ENCODE results near the gene LIPC. TPM values are rescaled to one million over a fixed set of nuclear protein-coding genes. Genes with fewer than 3 reads are reported as not detected.

LIPC gene
- total and polyA plus RNA-seq, 2 experiments from 2014 or later: 0.43 to 0.63 TPM

GRCh38 chr15:58401991-58402649 is 29.7 kb upstream of the LIPC start:
- Histone ChIP-seq H4K20me1 (ENCODE audit: insufficient read depth) (no peaks in the 10 kb centered on the region), H3K4me2 (ENCODE audit: unreplicated experiment) (no peak overlapping the region), H3K9me2 (ENCODE audit: insufficient read depth) (no peaks in the 10 kb centered on the region), H3K4me3 (no peak overlapping the region), H3K27me3 (replicated peaks; ENCODE audit: insufficient read depth) (no peaks in the 10 kb centered on the region), H2AFZ (no peak overlapping the region), H3K79me2 (ENCODE audit: insufficient read depth) (no peaks in the 10 kb centered on the region), H3K4me1 (ENCODE audit: insufficient read depth) (0 out of 2 replicates have a peak, but pooled peaks cover 4% of the 10 kb centered on the region), H3K9ac (no peak overlapping the region), H3K9me3 (ENCODE audit: low read depth) (no peaks in the 10 kb centered on the region), H3K27ac (no peak overlapping the region), H3K36me3 (ENCODE audit: low read depth) (no peaks in the 10 kb centered on the region), H3F3A (ENCODE audit: insufficient read depth) (no peaks in the 10 kb centered on the region)
- TF ChIP-seq EZH2 (IDR thresholded peaks at IDR 0.05; ENCODE audit: insufficient read depth, poor library complexity, severe bottlenecking) (no peak), EZH2phosphoT487 (IDR thresholded peaks at IDR 0.05; ENCODE audit: insufficient read depth, low read depth) (no peak)
- WGBS, 2 experiments (ENCODE audit: low coverage in 1 of 2, low lambda C conversion rate in 2 of 2, missing lambda C conversion rate in 2 of 2): 39 to 44% methylated on average over 8 of the region's 8 CpGs
- in situ Hi-C loops (cut with MboI): no loop called here
- no peak for DNase-seq

DNA sequence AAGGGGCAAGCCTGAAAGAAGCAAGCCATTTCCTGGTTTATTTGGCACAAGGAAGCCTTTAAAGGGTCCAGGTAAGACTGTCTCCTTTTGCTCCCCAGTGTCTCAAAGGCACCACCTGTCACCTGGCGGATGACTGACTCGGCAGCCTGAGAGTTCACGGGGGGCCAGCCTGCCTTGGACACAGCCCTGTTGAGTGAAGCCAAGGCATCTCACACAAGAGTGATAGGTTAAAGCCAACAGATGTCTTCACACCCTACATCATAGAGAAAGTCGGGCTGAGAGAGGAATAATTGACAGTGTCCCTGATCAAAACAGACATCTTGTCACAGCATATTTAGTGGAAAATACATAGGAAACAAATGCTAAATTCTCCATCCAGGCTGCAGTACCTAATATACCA is 28.2 kb upstream of the LIPC start:
- no peak overlapping the region for H3K27ac ChIP-seq
- no peak for TF ChIP-seq EZH2 (IDR thresholded peaks at IDR 0.05; ENCODE audit: insufficient read depth, poor library complexity, severe bottlenecking)
- no peak for TF ChIP-seq EZH2phosphoT487 (IDR thresholded peaks at IDR 0.05; ENCODE audit: insufficient read depth, low read depth)
- 78 to 87% methylated on average over 4 of the region's 4 CpGs for WGBS, 2 experiments (ENCODE audit: low coverage in 1 of 2, low lambda C conversion rate in 2 of 2, missing lambda C conversion rate in 2 of 2)
- no peaks in the 10 kb centered on the region for H3K9me3 ChIP-seq (ENCODE audit: low read depth)
- H3K4me1 ChIP-seq (ENCODE audit: insufficient read depth): 0 out of 2 replicates have a peak, but pooled peaks cover 4% of the 10 kb centered on the region
- DNase-seq: no peak
- H3K9me2 ChIP-seq (ENCODE audit: insufficient read depth): no peaks in the 10 kb centered on the region
- in situ Hi-C loops (cut with MboI): no loop called here
- no peaks in the 10 kb centered on the region for H3K36me3 ChIP-seq (ENCODE audit: low read depth)
- H4K20me1 ChIP-seq (ENCODE audit: insufficient read depth): no peaks in the 10 kb centered on the region
- no peaks in the 10 kb centered on the region for H3F3A ChIP-seq (ENCODE audit: insufficient read depth)
- no peaks in the 10 kb centered on the region for H3K27me3 ChIP-seq (replicated peaks; ENCODE audit: insufficient read depth)
- no peak overlapping the region for H3K4me2 ChIP-seq (ENCODE audit: unreplicated experiment)
- no peak overlapping the region for H3K9ac ChIP-seq
- H3K79me2 ChIP-seq (ENCODE audit: insufficient read depth): no peaks in the 10 kb centered on the region
- H3K4me3 ChIP-seq: no peak overlapping the region
- H2AFZ ChIP-seq: no peak overlapping the region

DNA sequence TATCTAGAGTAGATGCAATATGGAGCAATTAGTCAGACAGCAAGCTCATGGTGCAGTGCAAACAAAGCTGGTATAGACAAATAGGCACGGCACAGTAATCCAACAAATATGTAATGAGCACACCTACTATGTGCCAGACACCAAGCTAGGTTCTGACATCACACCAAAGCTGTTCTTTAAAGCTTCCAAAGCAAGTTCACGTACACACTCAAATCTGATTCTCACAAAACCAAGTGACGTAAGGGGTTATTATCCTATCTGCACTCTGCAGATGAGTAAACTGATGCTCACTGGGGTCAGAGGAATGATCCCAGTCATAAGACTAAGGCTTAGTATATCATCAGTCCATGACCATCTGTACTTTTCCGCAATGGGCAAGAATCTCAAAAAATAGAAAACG is 27.8 kb upstream of the LIPC start:
- H3K27ac ChIP-seq: no peak overlapping the region
- no peak overlapping the region for H3K9ac ChIP-seq
- TF ChIP-seq EZH2phosphoT487 (IDR thresholded peaks at IDR 0.05; ENCODE audit: insufficient read depth, low read depth) (no peak), EZH2 (IDR thresholded peaks at IDR 0.05; ENCODE audit: insufficient read depth, poor library complexity, severe bottlenecking) (no peak)
- DNase-seq: no peak
- whole genome bisulfite sequencing, 2 experiments (ENCODE audit: low coverage in 1 of 2, low lambda C conversion rate in 2 of 2, missing lambda C conversion rate in 2 of 2): 98% methylated on average over 5 of the region's 5 CpGs
- H3K36me3 ChIP-seq (ENCODE audit: low read depth): no peaks in the 10 kb centered on the region
- H3K4me2 ChIP-seq (ENCODE audit: unreplicated experiment): no peak overlapping the region
- H4K20me1 ChIP-seq (ENCODE audit: insufficient read depth): no peaks in the 10 kb centered on the region
- no peaks in the 10 kb centered on the region for H3K9me3 ChIP-seq (ENCODE audit: low read depth)
- 0 out of 2 replicates have a peak, but pooled peaks cover 4% of the 10 kb centered on the region for H3K4me1 ChIP-seq (ENCODE audit: insufficient read depth)
- no peaks in the 10 kb centered on the region for H3F3A ChIP-seq (ENCODE audit: insufficient read depth)
- H3K4me3 ChIP-seq: no peak overlapping the region
- H2AFZ ChIP-seq: no peak overlapping the region
- H3K27me3 ChIP-seq (replicated peaks; ENCODE audit: insufficient read depth): no peaks in the 10 kb centered on the region
- in situ Hi-C loops (cut with MboI): no loop called here
- no peaks in the 10 kb centered on the region for H3K79me2 ChIP-seq (ENCODE audit: insufficient read depth)
- no peaks in the 10 kb centered on the region for H3K9me2 ChIP-seq (ENCODE audit: insufficient read depth)

DNA sequence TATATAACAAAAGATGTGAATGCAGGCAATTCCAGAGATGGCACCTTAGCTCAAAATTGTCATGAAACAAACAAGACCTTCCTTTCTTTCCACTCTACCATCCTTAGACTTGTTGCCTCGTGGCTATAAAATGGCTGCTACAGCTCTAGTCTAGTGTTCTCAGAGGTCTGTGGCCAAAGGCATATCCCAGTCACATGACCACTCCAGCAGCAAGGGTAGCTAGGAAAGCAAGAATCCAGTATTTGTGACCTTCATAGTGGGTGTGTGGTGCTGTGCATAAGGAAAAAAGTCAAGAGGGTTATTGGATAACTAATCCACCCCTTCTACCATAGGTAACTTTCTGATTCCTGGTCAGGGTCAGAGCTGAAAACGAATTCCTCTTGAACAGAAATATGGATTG is 27.1 kb upstream of the LIPC start:
- Histone ChIP-seq H2AFZ (no peak overlapping the region), H3K9me3 (ENCODE audit: low read depth) (no peaks in the 10 kb centered on the region), H3K4me1 (ENCODE audit: insufficient read depth) (0 out of 2 replicates have a peak, but pooled peaks cover 7% of the 10 kb centered on the region), H3K9ac (no peak overlapping the region), H3K9me2 (ENCODE audit: insufficient read depth) (no peaks in the 10 kb centered on the region), H3K79me2 (ENCODE audit: insufficient read depth) (no peaks in the 10 kb centered on the region), H3K4me3 (no peak overlapping the region), H3K36me3 (ENCODE audit: low read depth) (no peaks in the 10 kb centered on the region), H3K4me2 (ENCODE audit: unreplicated experiment) (no peak overlapping the region), H3K27ac (no peak overlapping the region), H4K20me1 (ENCODE audit: insufficient read depth) (no peaks in the 10 kb centered on the region), H3K27me3 (replicated peaks; ENCODE audit: insufficient read depth) (no peaks in the 10 kb centered on the region), H3F3A (ENCODE audit: insufficient read depth) (0 out of 2 replicates have a peak, but pooled peaks cover under 1% of the 10 kb centered on the region)
- no peak for TF ChIP-seq EZH2phosphoT487 (IDR thresholded peaks at IDR 0.05; ENCODE audit: insufficient read depth, low read depth)
- no peak for TF ChIP-seq EZH2 (IDR thresholded peaks at IDR 0.05; ENCODE audit: insufficient read depth, poor library complexity, severe bottlenecking)
- DNase-seq: no peak
- in situ Hi-C loops (cut with MboI): no loop called here
- WGBS, 2 experiments (ENCODE audit: low coverage in 1 of 2, low lambda C conversion rate in 2 of 2, missing lambda C conversion rate in 2 of 2): 75 to 77% methylated on average over 2 of the region's 2 CpGs

Data from GM23248 (cell line).